Lower leg skin (tissue), 3 donors: ENCODE measurements around the gene GPC5.

Experiments
- CTCF ChIP-seq, 3 donors: fragments of 450-650 bp; IDR thresholded peaks; one replicate each; pipeline ENCODE4 v1.5.1; 2016; ENCODE audit warnings: antibody characterized with exemption in 3 of 3, mild to moderate bottlenecking in 3 of 3, moderate library complexity in 2 of 3
- POLR2A ChIP-seq, 2 donors: fragments of 450-650 bp; IDR thresholded peaks; one replicate each; pipeline ENCODE4 v1.6.1; 2016 to 2017; ENCODE audit warnings: antibody characterized with exemption in 2 of 2, mild to moderate bottlenecking in 1 of 2, moderate library complexity in 1 of 2

DNA sequence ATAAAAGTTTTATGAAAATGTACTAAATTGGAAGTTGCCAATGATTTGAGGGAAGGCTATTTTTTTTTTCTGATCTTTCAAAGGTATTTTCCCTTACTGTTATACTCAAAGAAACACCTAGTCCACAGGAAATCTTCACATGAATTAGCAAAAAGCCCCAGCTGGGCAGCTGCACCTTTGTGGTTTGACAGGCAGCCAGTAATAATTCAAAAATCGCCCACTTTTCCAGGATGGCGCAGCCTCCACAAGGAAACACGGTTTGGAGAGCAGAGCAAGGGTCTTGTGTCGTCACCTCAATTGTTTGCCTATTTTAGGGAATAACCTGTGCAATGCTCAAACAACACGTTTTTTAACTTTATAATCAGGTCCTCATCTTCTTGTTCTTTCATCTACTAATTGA lies 1503.3 kb downstream of the GPC5 start:
- no peak for TF ChIP-seq CTCF (IDR thresholded peaks at IDR 0.05)
- TF ChIP-seq POLR2A (IDR thresholded peaks at IDR 0.05): no peak
